ENCODE data around the gene CCDC192. TPM values are rescaled to one million over a fixed set of nuclear protein-coding genes. Genes with fewer than 3 reads are reported as not detected.

Gene CCDC192
- total RNA-seq, 1 donor from 2014 or later = not detected

- Mint-ChIP-seq H3K9me3 (no peaks in the 10 kb centered on the region), H3K27me3 (ENCODE audit: insufficient read depth, low read depth) (no peaks in the 10 kb centered on the region), H3K27ac (no peak overlapping the region), H3K36me3 (no peaks in the 10 kb centered on the region), H3K4me3 (no peak overlapping the region), H3K4me1 (peaks cover 23% of the 10 kb centered on the region)
- Histone ChIP-seq H3K27me3 (no peaks in the 10 kb centered on the region), H3K79me2 (ENCODE audit: low read depth) (no peaks in the 10 kb centered on the region), H3K4me1 (peaks cover 28% of the 10 kb centered on the region), H3K27ac (no peak overlapping the region), H3K4me3 (no peak overlapping the region), H3K36me3 (no peaks in the 10 kb centered on the region), H2AFZ (replicated peaks) (no peak overlapping the region), H3F3A (ENCODE audit: low read depth) (peaks cover 30% of the 10 kb centered on the region), H3K4me2 (no peak overlapping the region), H3K9ac (no peak overlapping the region), H3K9me3 (ENCODE audit: low read depth) (no peaks in the 10 kb centered on the region), H4K20me1 (ENCODE audit: low read depth) (no peaks in the 10 kb centered on the region)
- no peak for TF ChIP-seq CTCF (IDR thresholded peaks at IDR 0.05)
- TF ChIP-seq EZH2phosphoT487 (IDR thresholded peaks at IDR 0.05) = no peak
- no peak for TF ChIP-seq EZH2 (IDR thresholded peaks at IDR 0.05)
- no peak for DNase-seq (ENCODE audit: low spot score)
Measured at GRCh38 chr5:127664093-127664492, 39.1 kb upstream of the CCDC192 start.

GRCh38 chr5:127665641-127666040 lies 37.5 kb upstream of the CCDC192 start:
- no peak for TF ChIP-seq EZH2 (IDR thresholded peaks at IDR 0.05)
- no peak for TF ChIP-seq EZH2phosphoT487 (IDR thresholded peaks at IDR 0.05)
- no peak for TF ChIP-seq CTCF (IDR thresholded peaks at IDR 0.05)
- DNase-seq (ENCODE audit: low spot score) = no peak
- Histone ChIP-seq H3K4me2 (no peak overlapping the region), H3K27me3 (no peaks in the 10 kb centered on the region), H3K79me2 (ENCODE audit: low read depth) (no peaks in the 10 kb centered on the region), H3K9ac (no peak overlapping the region), H3K4me1 (peaks cover 12% of the 10 kb centered on the region), H3K9me3 (ENCODE audit: low read depth) (no peaks in the 10 kb centered on the region), H2AFZ (replicated peaks) (no peak overlapping the region), H4K20me1 (ENCODE audit: low read depth) (no peaks in the 10 kb centered on the region), H3K36me3 (no peaks in the 10 kb centered on the region), H3K4me3 (no peak overlapping the region), H3K27ac (no peak overlapping the region), H3F3A (ENCODE audit: low read depth) (peaks cover 14% of the 10 kb centered on the region)
- Mint-ChIP-seq H3K27ac (no peak overlapping the region), H3K4me1 (peaks cover 11% of the 10 kb centered on the region), H3K36me3 (no peaks in the 10 kb centered on the region), H3K27me3 (ENCODE audit: insufficient read depth, low read depth) (no peaks in the 10 kb centered on the region), H3K4me3 (no peak overlapping the region), H3K9me3 (no peaks in the 10 kb centered on the region)

- no peak for TF ChIP-seq EZH2 (IDR thresholded peaks at IDR 0.05)
- no peak for TF ChIP-seq CTCF (IDR thresholded peaks at IDR 0.05)
- TF ChIP-seq EZH2phosphoT487 (IDR thresholded peaks at IDR 0.05) = no peak
- no peak overlapping the region for H2AFZ ChIP-seq (replicated peaks)
- H3K79me2 ChIP-seq (ENCODE audit: low read depth) = no peaks in the 10 kb centered on the region
- no peaks in the 10 kb centered on the region for H3K36me3 Mint-ChIP-seq
- no peak overlapping the region for H3K4me2 ChIP-seq
- H4K20me1 ChIP-seq (ENCODE audit: low read depth) = no peaks in the 10 kb centered on the region
- no peaks in the 10 kb centered on the region for H3K36me3 ChIP-seq
- no peak overlapping the region for H3K4me3 Mint-ChIP-seq
- peaks cover 11% of the 10 kb centered on the region for H3K4me1 Mint-ChIP-seq
- no peak overlapping the region for H3K4me3 ChIP-seq
- H3K9ac ChIP-seq = no peak overlapping the region
- peaks cover 14% of the 10 kb centered on the region for H3F3A ChIP-seq (ENCODE audit: low read depth)
- no peaks in the 10 kb centered on the region for H3K27me3 Mint-ChIP-seq (ENCODE audit: insufficient read depth, low read depth)
- H3K27ac Mint-ChIP-seq = no peak overlapping the region
- no peak for DNase-seq (ENCODE audit: low spot score)
- no peaks in the 10 kb centered on the region for H3K9me3 ChIP-seq (ENCODE audit: low read depth)
- H3K27me3 ChIP-seq = no peaks in the 10 kb centered on the region
- peaks cover 12% of the 10 kb centered on the region for H3K4me1 ChIP-seq
- no peaks in the 10 kb centered on the region for H3K9me3 Mint-ChIP-seq
- no peak overlapping the region for H3K27ac ChIP-seq
Measured at GRCh38 chr5:127666043-127666716, 37.0 kb upstream of the CCDC192 start.
